Activated CD8-positive, alpha-beta T cell treated with anti-CD3 and anti-CD28 coated beads, Interleukin-2, amount 10 ng/mL, durations not matched to agents 7 days and 5 days (primary cell): ENCODE data around the gene SRP9. TPM values are rescaled to one million over a fixed set of nuclear protein-coding genes. Genes with fewer than 3 reads are reported as not detected.
"Not testable (repeated sequence)": the region's sequence is repeated elsewhere in the genome, so short reads cannot be mapped to it uniquely, and the experiment has no call there.

ENCODE experiments used
- ATAC-seq: fragments of 150-1000 bp; cut with Tn5 transposase; one replicate; pipeline ENCODE4 v1.10.0; 2021; ENCODE audit warnings: moderate library complexity
- CTCF ChIA-PET: fragments of 350-600 bp; sonication (Branson Sonifier 250); formaldehyde crosslinking; loops from one replicate; lab custom pipeline; 2021; ENCODE audit warnings: antibody characterized with exemption; lab: Charles Lee
- POLR2A ChIA-PET: fragments of 350-600 bp; sonication (Branson Sonifier 250); formaldehyde crosslinking; loops from one replicate; lab custom pipeline; 2021; ENCODE audit warnings: antibody characterized with exemption; lab: Charles Lee
- DNase-seq: peaks from one replicate; pipeline ENCODE4 v3.0.0-alpha.2; 2020
- H3K27ac Mint-ChIP-seq: one replicate; pipeline ENCODE4 v1.8.0; 2021; ENCODE audit warnings: mild to moderate bottlenecking, mixed read lengths
- H3K27me3 Mint-ChIP-seq: one replicate; pipeline ENCODE4 v1.8.0; 2021; ENCODE audit warnings: low read depth, mixed read lengths
- H3K36me3 Mint-ChIP-seq: one replicate; pipeline ENCODE4 v1.8.0; 2021; ENCODE audit warnings: low read depth, mixed read lengths
- H3K4me1 Mint-ChIP-seq: one replicate; pipeline ENCODE4 v1.8.0; 2021; ENCODE audit warnings: low read depth, mixed read lengths
- H3K4me3 Mint-ChIP-seq: one replicate; pipeline ENCODE4 v1.8.0; 2021; ENCODE audit warnings: mild to moderate bottlenecking, mixed read lengths
- H3K9me3 Mint-ChIP-seq: one replicate; pipeline ENCODE4 v1.8.0; 2022; ENCODE audit warnings: mixed read lengths; ENCODE audit not compliant: insufficient read depth
- total RNA-seq, 2 experiments: library from RNA; stranded (reverse); gene quantifications; one replicate each; pipeline ENCODE4 v1.2.3, GENCODE V29; 2021

The SRP9 gene
- total RNA-seq, 2 experiments from 2014 or later, result 240 to 247 TPM

GRCh38 chr1:225769687-225770086 lies 7.9 kb upstream of the SRP9 start:
- no peak for DNase-seq

GRCh38 chr1:225770561-225771248 lies 6.9 kb upstream of the SRP9 start:
- Mint-ChIP-seq H3K36me3 (no peaks in the 10 kb centered on the region), H3K27ac (no peak overlapping the region), H3K4me1 (no peaks in the 10 kb centered on the region), H3K9me3 (no peaks in the 10 kb centered on the region), H3K4me3 (no peak overlapping the region), H3K27me3 (peaks cover 3% of the 10 kb centered on the region)
- ATAC-seq (no peak), DNase-seq (no peak)
- ChIA-PET POLR2A (no interaction called here), CTCF (no interaction called here)

More at GRCh38 chr1:225769687-225770086, 7.9 kb upstream of the SRP9 start:
- H3K4me1 Mint-ChIP-seq, result no peaks in the 10 kb centered on the region
- H3K27me3 Mint-ChIP-seq, result peaks cover 3% of the 10 kb centered on the region
- ChIA-PET POLR2A (interaction anchor here (0.7 to 2.0 kb wide), 2 partner anchors 8 to 590 kb away, joined by 3 to 10 read pairs; partner anchors contain the start of gene SRP9), CTCF (interaction anchor here (1.1 to 2.0 kb wide), 3 partner anchors 8 to 451 kb away, joined by 3 to 8 read pairs (median 4); partner anchors contain the start of gene SRP9)
- no peak for ATAC-seq
- no peaks in the 10 kb centered on the region for H3K9me3 Mint-ChIP-seq
- H3K4me3 Mint-ChIP-seq, result no peak overlapping the region
- no peak overlapping the region for H3K27ac Mint-ChIP-seq
- no peaks in the 10 kb centered on the region for H3K36me3 Mint-ChIP-seq

DNA sequence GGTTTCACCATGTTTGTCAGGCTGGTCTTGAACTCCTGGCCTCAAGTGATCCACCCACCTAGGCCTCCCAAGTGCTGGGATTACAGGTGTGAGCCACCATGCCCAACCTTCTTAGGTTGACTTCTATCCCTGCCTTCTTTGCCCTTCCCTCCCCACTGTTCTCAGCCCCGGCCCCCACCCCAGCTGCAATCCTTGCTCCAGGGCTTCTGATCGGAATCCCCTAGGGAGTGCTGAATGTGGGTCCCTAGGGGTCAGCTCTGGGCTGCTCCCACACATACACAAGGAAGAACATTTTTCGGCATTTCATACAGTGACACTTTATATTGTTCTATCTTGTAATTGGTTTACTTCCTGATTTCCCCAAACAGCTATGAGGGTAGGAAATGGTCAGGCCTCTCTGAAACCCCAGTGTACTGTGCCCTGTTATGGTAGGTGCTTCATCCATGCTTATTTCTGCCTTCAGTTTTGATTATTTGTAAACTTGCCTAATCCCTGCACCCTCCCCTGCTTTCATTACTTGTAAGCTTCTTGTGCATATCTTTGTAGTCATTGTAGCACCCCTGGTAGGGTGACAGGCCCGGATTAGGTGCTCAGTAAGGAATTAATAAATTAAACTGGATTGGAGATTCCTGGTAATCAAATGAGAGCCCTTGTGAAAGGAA lies 5.8 kb upstream of the SRP9 start:
- ATAC-seq, result no peak
- ChIA-PET POLR2A (no interaction called here), CTCF (interaction anchor here (0.6 to 2.5 kb wide), 5 partner anchors 8 to 297 kb away, joined by 3 to 11 read pairs (median 3); no protein-coding TSS in a partner anchor)
- Mint-ChIP-seq H3K4me3 (no peak overlapping the region), H3K27ac (no peak overlapping the region), H3K36me3 (no peaks in the 10 kb centered on the region), H3K4me1 (no peaks in the 10 kb centered on the region), H3K9me3 (no peaks in the 10 kb centered on the region), H3K27me3 (no peaks in the 10 kb centered on the region)
- no peak for DNase-seq

GRCh38 chr1:225772323-225772768 lies 5.3 kb upstream of the SRP9 start:
- no peak overlapping the region for H3K4me3 Mint-ChIP-seq
- H3K27ac Mint-ChIP-seq, result no peak overlapping the region
- H3K4me1 Mint-ChIP-seq, result no peaks in the 10 kb centered on the region
- DNase-seq (peak; percentile 51), ATAC-seq (no peak)
- H3K9me3 Mint-ChIP-seq, result no peaks in the 10 kb centered on the region
- POLR2A ChIA-PET, result no interaction called here
- CTCF ChIA-PET, result interaction anchor here (0.6 to 2.5 kb wide), 9 partner anchors 9 to 299 kb away, joined by 3 to 11 read pairs (median 3); partner anchors contain the start of gene TMEM63A
- H3K36me3 Mint-ChIP-seq, result no peaks in the 10 kb centered on the region
- no peaks in the 10 kb centered on the region for H3K27me3 Mint-ChIP-seq

- H3K4me3 Mint-ChIP-seq, result no peak overlapping the region
- no peaks in the 10 kb centered on the region for H3K4me1 Mint-ChIP-seq
- no peak overlapping the region for H3K27ac Mint-ChIP-seq
- H3K27me3 Mint-ChIP-seq, result no peaks in the 10 kb centered on the region
- H3K36me3 Mint-ChIP-seq, result no peaks in the 10 kb centered on the region
- no peak for DNase-seq
- H3K9me3 Mint-ChIP-seq, result no peaks in the 10 kb centered on the region
- ChIA-PET CTCF (interaction anchor here (0.8 to 2.5 kb wide), 7 partner anchors 14 to 299 kb away, joined by 3 to 11 read pairs (median 5); partner anchors contain the start of gene TMEM63A), POLR2A (no interaction called here)
- no peak for ATAC-seq
Measured at GRCh38 chr1:225772848-225773247, 4.8 kb upstream of the SRP9 start.

DNA sequence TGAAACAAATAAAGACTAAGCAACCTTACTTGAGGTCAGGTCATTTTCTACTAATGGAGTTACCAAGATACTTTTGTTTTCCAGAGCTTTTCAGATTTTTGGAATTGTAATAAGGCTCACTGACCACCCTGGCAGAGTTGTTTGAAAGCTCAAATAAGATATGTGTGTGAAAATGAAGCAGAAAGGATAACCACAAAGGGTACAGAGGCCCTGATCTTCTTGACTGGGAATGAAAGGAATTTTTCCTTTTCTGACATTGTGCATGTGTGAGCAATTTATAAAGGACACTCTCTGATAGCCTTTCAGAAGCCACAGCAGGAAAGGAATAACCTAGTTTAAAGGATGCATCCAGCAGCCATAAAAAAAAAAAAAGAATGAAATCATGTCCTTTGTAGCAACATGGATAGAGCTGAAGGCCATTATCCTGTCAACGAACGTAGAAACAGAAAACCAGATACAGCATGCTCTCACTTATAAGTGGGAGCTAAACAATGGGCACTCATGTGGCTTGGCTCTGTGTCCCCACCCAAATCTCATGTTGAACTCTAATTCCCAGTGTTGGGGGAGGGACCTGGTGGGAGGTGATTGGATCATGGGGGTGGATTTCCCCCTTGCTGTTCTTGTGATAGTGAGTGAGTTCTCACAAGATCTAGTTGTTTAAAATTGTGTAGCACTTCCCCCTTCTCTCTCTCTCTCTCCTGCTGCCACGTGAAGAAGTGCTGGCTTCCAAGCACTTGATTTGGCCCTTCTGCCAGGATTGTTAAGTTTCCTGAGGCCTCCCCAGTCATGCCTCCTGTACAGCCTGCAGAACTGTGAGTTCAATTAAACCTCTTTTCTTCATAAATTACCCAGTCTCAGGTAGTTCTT lies 3.1 kb upstream of the SRP9 start:
- Mint-ChIP-seq H3K4me1 (peaks cover 5% of the 10 kb centered on the region), H3K27ac (no peak overlapping the region)
- POLR2A ChIA-PET, result no interaction called here

GRCh38 chr1:225776294-225776693 lies 1.3 kb upstream of the SRP9 start:
- H3K4me1 Mint-ChIP-seq, result peaks cover 19% of the 10 kb centered on the region
- peaks cover 18% of the 10 kb centered on the region for H3K36me3 Mint-ChIP-seq
- DNase-seq, result no peak
- H3K27me3 Mint-ChIP-seq, result no peaks in the 10 kb centered on the region
- H3K9me3 Mint-ChIP-seq, result no peaks in the 10 kb centered on the region
- H3K27ac Mint-ChIP-seq, result no peak overlapping the region
- CTCF ChIA-PET, result interaction anchor here (1.4 to 4.9 kb wide), 3 partner anchors 12 to 308 kb away, joined by 3 to 43 read pairs (median 6); no protein-coding TSS in a partner anchor
- H3K4me3 Mint-ChIP-seq, result no peak overlapping the region
- POLR2A ChIA-PET, result no interaction called here
- ATAC-seq, result no peak

More for the DNA sequence above, 3.1 kb upstream of the SRP9 start:
- DNase-seq, result no peak
- H3K36me3 Mint-ChIP-seq, result peaks cover 6% of the 10 kb centered on the region
- ATAC-seq, result no peak
- no peaks in the 10 kb centered on the region for H3K27me3 Mint-ChIP-seq
- no peaks in the 10 kb centered on the region for H3K9me3 Mint-ChIP-seq
- no peak overlapping the region for H3K4me3 Mint-ChIP-seq
- CTCF ChIA-PET, result interaction anchor here (0.7 to 2.5 kb wide), 5 partner anchors 11 to 293 kb away, joined by 3 to 11 read pairs (median 3); partner anchors contain the start of gene TMEM63A

GRCh38 chr1:225777058-225777582 lies 506 bp upstream of the SRP9 start:
- Mint-ChIP-seq H3K4me3 (no peak overlapping the region), H3K9me3 (no peaks in the 10 kb centered on the region), H3K27me3 (no peaks in the 10 kb centered on the region), H3K27ac (no peak overlapping the region), H3K4me1 (peaks cover 21% of the 10 kb centered on the region), H3K36me3 (peaks cover 18% of the 10 kb centered on the region)
- CTCF ChIA-PET, result interaction anchor here (0.6 to 4.9 kb wide), 37 partner anchors 8 to 378 kb away, joined by 3 to 43 read pairs (median 4); partner anchors contain the start of genes EPHX1, LBR, PYCR2 and TMEM63A
- ATAC-seq (peak; percentile 6), DNase-seq (no peak)
- POLR2A ChIA-PET, result interaction anchor here (0.6 to 4.0 kb wide), 37 partner anchors 8 to 532 kb away, joined by 3 to 50 read pairs (median 5); partner anchors contain the start of genes EPHX1, H3-3A, LBR and LIN9

- Mint-ChIP-seq H3K27ac (no peak overlapping the region), H3K4me1 (peaks cover 30% of the 10 kb centered on the region), H3K36me3 (peaks cover 28% of the 10 kb centered on the region), H3K9me3 (no peaks in the 10 kb centered on the region), H3K27me3 (no peaks in the 10 kb centered on the region), H3K4me3 (no peak overlapping the region)
- DNase-seq, result no peak
- ChIA-PET CTCF (interaction anchor here (0.9 to 4.9 kb wide), 23 partner anchors 8 to 351 kb away, joined by 3 to 43 read pairs (median 5); partner anchors contain the start of genes EPHX1, LBR, PYCR2 and TMEM63A), POLR2A (interaction anchor here (0.7 to 4.0 kb wide), 33 partner anchors 8 to 627 kb away, joined by 3 to 50 read pairs (median 5); partner anchors contain the start of genes EPHX1, H3-3A, LBR and LIN9)
- no peak for ATAC-seq
Measured at GRCh38 chr1:225778337-225778669, 677 bp downstream of the SRP9 start.

- not testable (repeated sequence) for ATAC-seq, H3K9me3 Mint-ChIP-seq, DNase-seq, H3K27me3 Mint-ChIP-seq, H3K4me3 Mint-ChIP-seq, H3K27ac Mint-ChIP-seq
- H3K4me1 Mint-ChIP-seq, result peaks cover 36% of the 10 kb centered on the region
- ChIA-PET CTCF (interaction anchor here (0.7 to 4.9 kb wide), 8 partner anchors 10 to 303 kb away, joined by 3 to 43 read pairs (median 3); partner anchors contain the start of genes EPHX1 and TMEM63A), POLR2A (interaction anchor here (1.0 to 4.0 kb wide), 3 partner anchors 11 to 311 kb away, joined by 3 to 50 read pairs (median 22); partner anchors contain the start of gene TMEM63A)
- H3K36me3 Mint-ChIP-seq, result peaks cover 35% of the 10 kb centered on the region
Measured at GRCh38 chr1:225779165-225779564, 1.5 kb downstream of the SRP9 start.
